ENCODE data around the gene SOS1.

Gene SOS1

GRCh38 chr2:38977047-38977446 lies 143.8 kb downstream of the SOS1 start:
- H3K4me3 ChIP-seq (replicated peaks; ENCODE audit: low read depth, low read length), result no peak overlapping the region
- TF ChIP-seq CTCF (IDR thresholded peaks at IDR 0.05; ENCODE audit: low read length, missing control alignments), result no peak
- DNase-seq (ENCODE audit: low read depth), result no peak

- no peak for DNase-seq (ENCODE audit: low read depth)
- TF ChIP-seq CTCF (IDR thresholded peaks at IDR 0.05; ENCODE audit: low read length, missing control alignments), result no peak
Measured at GRCh38 chr2:38975042-38975441, 145.8 kb downstream of the SOS1 start.

GRCh38 chr2:38973266-38973665 lies 147.6 kb downstream of the SOS1 start:
- no peak for DNase-seq (ENCODE audit: low read depth)
- H3K4me3 ChIP-seq (replicated peaks; ENCODE audit: low read depth, low read length), result no peak overlapping the region
- no peak for TF ChIP-seq CTCF (IDR thresholded peaks at IDR 0.05; ENCODE audit: low read length, missing control alignments)

More at GRCh38 chr2:38975042-38975441, 145.8 kb downstream of the SOS1 start:
- H3K4me3 ChIP-seq (replicated peaks; ENCODE audit: low read depth, low read length), result no peak overlapping the region

GRCh38 chr2:38971377-38971776 lies 149.5 kb downstream of the SOS1 start:
- no peak for DNase-seq (ENCODE audit: low read depth)
- no peak for TF ChIP-seq CTCF (IDR thresholded peaks at IDR 0.05; ENCODE audit: low read length, missing control alignments)
- H3K4me3 ChIP-seq (replicated peaks; ENCODE audit: low read depth, low read length), result no peak overlapping the region

- H3K4me3 ChIP-seq (replicated peaks; ENCODE audit: low read depth, low read length), result no peak overlapping the region
- TF ChIP-seq CTCF (IDR thresholded peaks at IDR 0.05; ENCODE audit: low read length, missing control alignments), result no peak
- DNase-seq (ENCODE audit: low read depth), result no peak
Measured at GRCh38 chr2:38968021-38968420, 152.8 kb downstream of the SOS1 start.

GRCh38 chr2:38966678-38967077 lies 154.2 kb downstream of the SOS1 start:
- H3K4me3 ChIP-seq (replicated peaks; ENCODE audit: low read depth, low read length), result no peak overlapping the region
- no peak for DNase-seq (ENCODE audit: low read depth)
- no peak for TF ChIP-seq CTCF (IDR thresholded peaks at IDR 0.05; ENCODE audit: low read length, missing control alignments)

GRCh38 chr2:38966006-38966405 lies 154.8 kb downstream of the SOS1 start:
- no peak for TF ChIP-seq CTCF (IDR thresholded peaks at IDR 0.05; ENCODE audit: low read length, missing control alignments)
- no peak for DNase-seq (ENCODE audit: low read depth)
- no peak overlapping the region for H3K4me3 ChIP-seq (replicated peaks; ENCODE audit: low read depth, low read length)

Data from fibroblast of pulmonary artery (primary cell).